Neural progenitor cell (in vitro differentiated cells): ENCODE measurements around the gene EPHX1.

ENCODE experiments used
- EZH2 ChIP-seq: fragments of 200-600 bp; sonication (generic); IDR thresholded peaks from 2 replicates; pipeline ENCODE4 v1.6.1; 2017; ENCODE audit warnings: antibody characterized with exemption, mild to moderate bottlenecking, moderate library complexity
- TF ChIP-seq, protein P1 (sequence below): fragments of 200-600 bp; sonication (generic); IDR thresholded peaks from 2 replicates; pipeline ENCODE4 v1.5.1; 2017; ENCODE audit warnings: antibody characterized with exemption, mild to moderate bottlenecking

DNA sequence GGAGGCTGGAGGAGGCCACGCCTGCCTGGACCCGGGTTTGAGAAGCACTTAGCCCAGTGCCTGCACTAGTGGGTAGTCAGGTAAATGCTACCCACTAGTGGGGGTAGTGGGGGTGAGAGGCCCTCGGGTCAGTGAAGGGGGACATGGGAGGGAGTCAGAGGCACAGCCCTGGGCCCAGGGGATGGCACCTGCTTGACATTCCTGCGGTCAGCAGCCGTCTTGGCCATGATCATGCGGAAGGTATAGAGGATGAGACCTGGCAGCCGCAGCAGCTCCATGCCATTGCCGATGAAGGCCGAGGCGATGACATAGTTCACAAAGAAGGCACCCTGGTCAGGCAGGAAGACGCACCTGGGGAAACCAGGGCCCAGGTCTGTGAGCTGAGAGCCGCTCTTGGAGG is 43.5 kb downstream of the EPHX1 start:
- TF ChIP-seq, protein P1, sequence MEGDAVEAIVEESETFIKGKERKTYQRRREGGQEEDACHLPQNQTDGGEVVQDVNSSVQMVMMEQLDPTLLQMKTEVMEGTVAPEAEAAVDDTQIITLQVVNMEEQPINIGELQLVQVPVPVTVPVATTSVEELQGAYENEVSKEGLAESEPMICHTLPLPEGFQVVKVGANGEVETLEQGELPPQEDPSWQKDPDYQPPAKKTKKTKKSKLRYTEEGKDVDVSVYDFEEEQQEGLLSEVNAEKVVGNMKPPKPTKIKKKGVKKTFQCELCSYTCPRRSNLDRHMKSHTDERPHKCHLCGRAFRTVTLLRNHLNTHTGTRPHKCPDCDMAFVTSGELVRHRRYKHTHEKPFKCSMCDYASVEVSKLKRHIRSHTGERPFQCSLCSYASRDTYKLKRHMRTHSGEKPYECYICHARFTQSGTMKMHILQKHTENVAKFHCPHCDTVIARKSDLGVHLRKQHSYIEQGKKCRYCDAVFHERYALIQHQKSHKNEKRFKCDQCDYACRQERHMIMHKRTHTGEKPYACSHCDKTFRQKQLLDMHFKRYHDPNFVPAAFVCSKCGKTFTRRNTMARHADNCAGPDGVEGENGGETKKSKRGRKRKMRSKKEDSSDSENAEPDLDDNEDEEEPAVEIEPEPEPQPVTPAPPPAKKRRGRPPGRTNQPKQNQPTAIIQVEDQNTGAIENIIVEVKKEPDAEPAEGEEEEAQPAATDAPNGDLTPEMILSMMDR: no peak
- no peak for TF ChIP-seq EZH2
